Prostate gland (tissue), 2 donors: Measurements from ENCODE around the gene ELAVL1. TPM values are rescaled to one million over a fixed set of nuclear protein-coding genes. Genes with fewer than 3 reads are reported as not detected.

Source experiments
- DNase-seq: peaks from one replicate; pipeline ENCODE4 v3.0.0-alpha.2; 2019; ENCODE audit warnings: low spot score
- H3K27ac ChIP-seq, 2 donors: fragments of 200-600 bp; sonication (generic); 2 replicates each; pipeline ENCODE4 v1.5.1; 2017 to 2019
- H3K27me3 ChIP-seq: fragments of 200-600 bp; sonication (generic); replicated peaks from 2 replicates; pipeline ENCODE4 v1.5.1; 2019; ENCODE audit not compliant: insufficient read depth
- H3K36me3 ChIP-seq, 2 donors: fragments of 200-600 bp; sonication (generic); 1 replicate in 1 of 2; 2 replicates in 1 of 2; pipeline versions ENCODE4 v1.5.1 to v1.8.1; 2017 to 2019
- H3K4me1 ChIP-seq: fragments of 200-600 bp; sonication (generic); replicated peaks from 2 replicates; pipeline ENCODE4 v1.5.1; 2019
- H3K4me3 ChIP-seq, 2 donors: fragments of 200-600 bp; sonication (generic); 2 replicates each; pipeline ENCODE4 v1.5.1; 2017 to 2019
- H3K9me3 ChIP-seq: fragments of 200-600 bp; sonication (generic); 2 replicates; pipeline ENCODE4 v1.5.1; 2017
- CTCF ChIP-seq, 4 experiments: fragments of 200-600 bp in 2 of 4; fragments of 450-650 bp in 2 of 4; sonication (generic) in 2 of 4; IDR thresholded peaks; 1 replicate in 3 of 4; 2 replicates in 1 of 4; pipeline ENCODE4 v1.5.1; 2016 to 2019; ENCODE audit warnings: antibody characterized with exemption in 4 of 4, mild to moderate bottlenecking in 2 of 4, moderate library complexity in 2 of 4
- POLR2A ChIP-seq: fragments of 450-650 bp; IDR thresholded peaks from one replicate; pipeline ENCODE4 v1.6.1; 2016; ENCODE audit warnings: antibody characterized with exemption, mild to moderate bottlenecking
- POLR2AphosphoS5 ChIP-seq: sonication (generic); formaldehyde crosslinking; IDR thresholded peaks from one replicate; pipeline ENCODE4 v1.6.1; 2017; ENCODE audit warnings: antibody characterized with exemption
- WGBS: methylation state at CpG from one replicate; pipeline ENCODE4 v1.1.5; 2018; 5-methylcytosine and 5-hydroxymethylcytosine counted together
- intact Hi-C: fragments of 100-400 bp; cut with DNase I; formaldehyde crosslinking; loops from one replicate; pipeline ENCODE4 v1.14.2; 2022
- total RNA-seq, 2 donors: library from RNA; depleted of rRNA; stranded (reverse); fragments of >200 nt; gene quantifications; one replicate each; pipeline ENCODE4 v1.1.0, GENCODE V29; 2016

Gene ELAVL1
- total RNA-seq, 2 donors from 2014 or later, result 35.6 to 76.9 TPM

GRCh38 chr19:7980635-7981121 is 24.8 kb downstream of the ELAVL1 start:
- no peak overlapping the region for H3K27ac ChIP-seq
- intact Hi-C loops, result no loop called here
- H3K27me3 ChIP-seq, result no peaks in the 10 kb centered on the region
- no peak for TF ChIP-seq CTCF (IDR thresholded peaks at IDR 0.05)
- no peak for TF ChIP-seq POLR2AphosphoS5
- TF ChIP-seq POLR2A, result no peak
- no peak overlapping the region for H3K4me3 ChIP-seq
- no peak for DNase-seq
- WGBS, result 86% methylated on average over 12 of the region's 12 CpGs
- no peaks in the 10 kb centered on the region for H3K4me1 ChIP-seq
- no peaks in the 10 kb centered on the region for H3K9me3 ChIP-seq
- peaks cover 10 to 12% of the 10 kb centered on the region in 2 donors for H3K36me3 ChIP-seq

DNA sequence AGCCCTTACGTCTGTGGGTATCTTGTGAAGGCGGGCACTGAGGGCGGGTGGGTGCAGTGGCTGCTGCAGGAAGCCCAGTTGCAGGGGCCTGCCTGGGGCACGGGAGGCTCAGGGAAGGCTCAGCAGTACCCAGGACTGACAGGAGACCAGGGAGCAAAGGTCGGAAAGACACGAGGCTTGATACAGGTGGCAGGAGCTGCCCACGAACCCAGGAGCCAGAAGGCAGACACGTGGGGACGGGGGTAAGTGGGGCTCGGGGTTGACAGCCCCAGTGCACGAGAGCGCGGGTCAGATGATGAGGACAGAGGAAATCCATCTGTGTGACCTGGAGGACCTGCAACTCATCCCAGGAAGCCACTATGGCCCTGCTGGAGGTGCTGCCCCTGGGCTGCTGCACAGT is 25.3 kb downstream of the ELAVL1 start:
- TF ChIP-seq POLR2AphosphoS5 (no peak), CTCF (IDR thresholded peaks at IDR 0.05) (no peak), POLR2A (no peak)
- peaks cover 10 to 12% of the 10 kb centered on the region in 2 donors for H3K36me3 ChIP-seq

DNA sequence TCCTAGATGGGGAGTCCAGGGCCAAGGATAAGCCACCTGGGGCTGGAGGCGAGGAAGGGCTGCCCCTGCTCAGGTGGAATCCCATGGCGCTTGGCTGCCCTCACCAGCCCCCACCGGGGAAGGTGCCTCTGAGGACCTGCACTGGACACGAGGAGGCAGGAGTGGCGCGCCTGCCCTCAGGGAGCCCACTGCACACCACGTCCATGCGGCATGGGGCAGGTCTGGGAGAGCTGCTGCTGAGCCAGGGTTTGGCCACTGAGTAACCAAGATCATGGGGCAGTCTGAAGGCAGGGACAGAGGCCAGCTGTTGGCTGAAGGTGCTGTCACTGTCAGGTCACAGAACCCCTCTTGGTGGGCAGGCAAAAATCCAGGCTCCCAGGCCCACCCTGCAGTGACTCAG is 25.9 kb downstream of the ELAVL1 start:
- 89% methylated on average over 8 of the region's 8 CpGs for WGBS
- no peak for DNase-seq
- no peaks in the 10 kb centered on the region for H3K4me1 ChIP-seq
- no peak overlapping the region for H3K27ac ChIP-seq
- H3K27me3 ChIP-seq, result no peaks in the 10 kb centered on the region
- no peak overlapping the region for H3K4me3 ChIP-seq
- H3K9me3 ChIP-seq, result no peaks in the 10 kb centered on the region
- intact Hi-C loops, result no loop called here
- no peak for TF ChIP-seq POLR2A
- no peak for TF ChIP-seq POLR2AphosphoS5
- no peak for TF ChIP-seq CTCF (IDR thresholded peaks at IDR 0.05)
- H3K36me3 ChIP-seq, result peaks cover 10 to 12% of the 10 kb centered on the region in 2 donors

More for the DNA sequence above, 25.3 kb downstream of the ELAVL1 start:
- Histone ChIP-seq H3K27ac (no peak overlapping the region), H3K4me1 (no peaks in the 10 kb centered on the region), H3K9me3 (no peaks in the 10 kb centered on the region), H3K4me3 (no peak overlapping the region), H3K27me3 (no peaks in the 10 kb centered on the region)
- 94% methylated on average over 13 of the region's 13 CpGs for WGBS
- intact Hi-C loops, result no loop called here
- no peak for DNase-seq

- Histone ChIP-seq H3K9me3 (no peaks in the 10 kb centered on the region), H3K36me3 (peaks cover 10 to 12% of the 10 kb centered on the region in 2 donors), H3K27me3 (no peaks in the 10 kb centered on the region), H3K27ac (no peak overlapping the region), H3K4me3 (no peak overlapping the region), H3K4me1 (no peaks in the 10 kb centered on the region)
- intact Hi-C loops, result no loop called here
- TF ChIP-seq CTCF (IDR thresholded peaks at IDR 0.05) (no peak), POLR2AphosphoS5 (no peak), POLR2A (no peak)
- 65% methylated on average over 10 of the region's 10 CpGs for WGBS
- no peak for DNase-seq
Observed at GRCh38 chr19:7979011-7979410, 26.4 kb downstream of the ELAVL1 start.

DNA sequence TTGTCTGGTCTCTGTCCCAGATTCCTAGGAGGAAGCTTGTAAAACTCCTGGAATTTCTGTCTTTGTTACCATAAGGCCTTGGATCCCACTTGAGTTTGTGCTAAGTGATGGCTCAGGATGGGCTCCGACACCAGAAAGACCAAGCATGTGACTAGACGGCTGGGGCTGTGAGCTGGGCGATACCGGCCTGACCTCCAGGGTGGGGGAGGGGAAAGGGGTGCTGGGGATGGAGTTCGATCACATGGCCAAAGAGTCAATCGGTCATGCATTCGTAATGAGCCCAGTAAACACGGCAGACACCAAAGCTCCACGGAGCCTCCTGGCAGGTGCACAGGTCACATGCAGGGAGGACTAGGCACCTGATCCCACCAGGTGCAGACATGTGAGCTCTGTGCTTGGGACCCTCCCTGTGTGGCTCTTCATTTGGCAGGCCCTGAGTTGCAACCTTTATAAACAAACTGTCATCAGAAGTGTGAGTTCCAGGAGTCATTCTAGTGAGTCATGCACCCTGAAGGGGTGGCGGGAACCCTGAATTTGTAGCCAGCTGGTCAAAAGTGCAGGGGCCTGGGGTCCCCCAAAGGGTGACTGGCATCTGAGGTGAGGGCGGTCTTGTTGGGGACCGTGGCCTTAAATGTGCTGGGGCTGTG is 27.1 kb downstream of the ELAVL1 start:
- H3K36me3 ChIP-seq, result peaks cover 10 to 12% of the 10 kb centered on the region in 2 donors
- WGBS, result 67% methylated on average over 12 of the region's 12 CpGs
- no peaks in the 10 kb centered on the region for H3K27me3 ChIP-seq
- TF ChIP-seq POLR2AphosphoS5, result no peak
- intact Hi-C loops, result no loop called here
- H3K9me3 ChIP-seq, result no peaks in the 10 kb centered on the region
- H3K27ac ChIP-seq, result no peak overlapping the region
- no peak for DNase-seq
- H3K4me1 ChIP-seq, result no peaks in the 10 kb centered on the region
- H3K4me3 ChIP-seq, result no peak overlapping the region
